ENCODE measurements around the gene ERG28.

DNA sequence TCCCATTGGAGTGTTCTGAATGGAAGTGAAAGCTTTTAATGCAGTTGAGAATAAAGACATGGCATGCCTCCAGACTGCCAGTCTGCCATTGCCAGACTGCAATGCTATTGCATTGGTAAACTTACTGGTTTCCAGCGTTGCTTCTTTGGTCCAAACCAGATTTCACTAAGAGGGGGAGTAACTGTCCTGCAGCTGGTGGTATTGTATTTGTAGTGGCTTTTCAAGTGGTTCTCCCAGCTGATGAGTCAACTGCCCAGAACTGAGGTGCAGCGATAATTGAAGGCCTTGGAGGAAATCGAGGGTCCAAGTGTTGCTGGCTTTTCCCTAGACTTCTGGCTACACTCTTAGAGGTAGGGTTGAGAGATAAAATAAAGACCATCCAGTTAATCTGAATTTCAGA lies 31.9 kb downstream of the ERG28 start:
- TF ChIP-seq, protein P1, sequence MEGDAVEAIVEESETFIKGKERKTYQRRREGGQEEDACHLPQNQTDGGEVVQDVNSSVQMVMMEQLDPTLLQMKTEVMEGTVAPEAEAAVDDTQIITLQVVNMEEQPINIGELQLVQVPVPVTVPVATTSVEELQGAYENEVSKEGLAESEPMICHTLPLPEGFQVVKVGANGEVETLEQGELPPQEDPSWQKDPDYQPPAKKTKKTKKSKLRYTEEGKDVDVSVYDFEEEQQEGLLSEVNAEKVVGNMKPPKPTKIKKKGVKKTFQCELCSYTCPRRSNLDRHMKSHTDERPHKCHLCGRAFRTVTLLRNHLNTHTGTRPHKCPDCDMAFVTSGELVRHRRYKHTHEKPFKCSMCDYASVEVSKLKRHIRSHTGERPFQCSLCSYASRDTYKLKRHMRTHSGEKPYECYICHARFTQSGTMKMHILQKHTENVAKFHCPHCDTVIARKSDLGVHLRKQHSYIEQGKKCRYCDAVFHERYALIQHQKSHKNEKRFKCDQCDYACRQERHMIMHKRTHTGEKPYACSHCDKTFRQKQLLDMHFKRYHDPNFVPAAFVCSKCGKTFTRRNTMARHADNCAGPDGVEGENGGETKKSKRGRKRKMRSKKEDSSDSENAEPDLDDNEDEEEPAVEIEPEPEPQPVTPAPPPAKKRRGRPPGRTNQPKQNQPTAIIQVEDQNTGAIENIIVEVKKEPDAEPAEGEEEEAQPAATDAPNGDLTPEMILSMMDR (IDR thresholded peaks at IDR 0.05): no peak
- TF ChIP-seq EZH2 (IDR thresholded peaks at IDR 0.05; ENCODE audit: borderline replicate concordance, insufficient read depth, low read depth, low read length, poor library complexity, severe bottlenecking): no peak
